HS-5 (cell line): ENCODE results near the gene UBAC2.
"Not testable (repeated sequence)": the region's sequence is repeated elsewhere in the genome, so short reads cannot be mapped to it uniquely, and the experiment has no call there.

Experiments used
- DNase-seq: peaks from one replicate; pipeline ENCODE4 v3.0.0-alpha.2; 2012; ENCODE audit warnings: low read depth

UBAC2 gene

DNA sequence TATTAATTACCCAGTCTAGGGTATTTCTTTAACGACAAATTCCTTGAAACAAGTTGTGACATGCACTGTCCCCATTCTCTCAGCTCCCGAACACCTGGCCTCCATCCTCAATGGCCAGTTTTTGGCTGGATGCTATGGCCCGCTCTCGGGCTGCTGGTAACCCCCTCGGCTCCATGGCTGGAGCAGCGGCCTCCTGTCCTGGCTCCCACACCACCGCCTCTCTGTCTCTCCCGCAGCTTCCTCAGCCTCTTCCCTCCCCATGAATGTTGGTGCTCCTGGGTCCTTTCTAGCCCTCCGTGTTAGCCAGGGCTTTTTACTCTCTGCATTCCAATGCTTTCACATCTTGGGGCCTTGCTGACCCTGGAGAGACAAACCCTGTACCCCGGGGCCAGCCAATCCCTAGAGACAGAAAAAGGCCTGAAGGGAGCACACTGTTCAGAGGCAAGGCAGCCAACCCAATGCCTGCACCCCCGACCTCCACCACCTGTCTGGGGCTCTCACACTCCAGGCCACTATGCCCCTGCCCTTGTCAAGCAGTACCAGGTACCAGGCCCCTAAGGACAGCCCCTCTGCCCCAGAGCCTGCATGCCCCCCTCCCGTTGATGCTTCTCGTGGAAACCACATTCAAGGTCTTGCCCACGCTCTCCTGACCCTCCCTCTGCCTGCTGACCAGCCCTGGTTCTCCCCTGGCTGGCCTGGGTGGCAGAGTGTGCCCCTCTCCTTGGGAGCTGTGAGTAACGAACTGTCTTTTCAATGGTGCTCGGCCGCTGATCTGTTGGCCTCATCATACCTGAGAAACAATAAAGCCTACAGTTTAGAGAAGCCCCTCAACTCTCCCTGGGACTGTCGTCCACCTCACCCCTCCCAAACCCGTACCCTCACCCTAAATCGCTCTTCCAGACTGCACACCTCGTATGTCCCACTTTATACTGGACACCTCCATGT, 193.4 kb downstream of the UBAC2 start:
- DNase-seq: no peak

DNA sequence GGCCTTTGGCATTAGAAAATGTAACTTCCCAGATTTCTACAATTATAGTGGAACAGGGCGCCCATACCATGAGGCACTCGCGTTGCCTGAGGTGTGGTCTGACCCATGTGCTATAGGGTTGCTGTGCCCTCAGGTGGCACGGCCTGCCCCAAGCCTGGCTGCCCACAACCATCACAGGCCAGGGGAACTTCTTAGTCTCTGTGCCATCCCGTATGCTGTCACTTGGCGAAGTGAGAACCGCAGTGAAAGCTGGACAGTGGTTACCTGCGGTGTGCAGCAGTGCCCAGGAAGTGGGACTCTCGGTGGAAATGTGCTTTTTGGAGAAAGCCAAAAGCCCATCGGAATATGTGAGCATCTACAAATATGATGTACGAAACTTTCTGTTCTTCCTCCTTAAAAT, 194.8 kb downstream of the UBAC2 start:
- no peak for DNase-seq

DNA sequence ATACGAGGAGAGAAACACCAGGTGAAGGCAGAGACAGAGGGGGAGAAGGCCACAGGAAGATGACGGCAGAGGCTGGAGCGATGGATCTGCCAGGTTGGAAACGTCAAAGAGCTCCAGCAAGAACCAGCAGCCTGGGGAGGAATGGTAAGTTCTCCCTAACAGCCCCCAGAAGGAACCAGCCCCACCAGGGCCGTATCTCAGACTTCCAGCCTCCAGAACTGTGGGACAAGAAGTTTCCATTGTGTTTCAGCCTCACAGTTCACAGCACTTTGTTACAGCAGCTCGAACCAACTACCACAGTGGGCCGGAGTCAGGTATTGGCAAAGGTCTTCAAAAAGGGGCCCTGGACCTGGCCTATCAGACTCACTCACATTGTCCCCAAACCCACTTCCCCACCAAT, 195.8 kb downstream of the UBAC2 start:
- DNase-seq: no peak

DNA sequence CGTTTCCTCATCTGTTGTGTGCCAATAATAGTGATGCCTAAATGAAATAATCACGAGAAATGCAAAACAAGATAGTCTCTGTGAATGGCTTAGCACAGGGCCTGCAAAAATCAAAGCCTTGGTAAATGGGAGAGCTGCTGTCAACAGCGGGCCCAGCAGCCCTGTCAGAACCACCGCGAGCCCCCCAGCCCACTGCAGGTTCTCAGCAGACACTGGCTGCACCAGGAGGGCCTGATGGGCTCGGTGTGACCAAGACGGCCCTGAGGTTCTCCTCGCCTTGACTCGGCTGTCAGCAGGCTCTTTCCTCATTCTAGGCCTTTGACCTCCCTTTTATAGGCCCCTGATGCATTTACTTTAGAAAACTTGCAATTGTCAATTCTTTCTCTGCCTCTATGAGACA, 197.4 kb downstream of the UBAC2 start:
- DNase-seq: no peak

DNA sequence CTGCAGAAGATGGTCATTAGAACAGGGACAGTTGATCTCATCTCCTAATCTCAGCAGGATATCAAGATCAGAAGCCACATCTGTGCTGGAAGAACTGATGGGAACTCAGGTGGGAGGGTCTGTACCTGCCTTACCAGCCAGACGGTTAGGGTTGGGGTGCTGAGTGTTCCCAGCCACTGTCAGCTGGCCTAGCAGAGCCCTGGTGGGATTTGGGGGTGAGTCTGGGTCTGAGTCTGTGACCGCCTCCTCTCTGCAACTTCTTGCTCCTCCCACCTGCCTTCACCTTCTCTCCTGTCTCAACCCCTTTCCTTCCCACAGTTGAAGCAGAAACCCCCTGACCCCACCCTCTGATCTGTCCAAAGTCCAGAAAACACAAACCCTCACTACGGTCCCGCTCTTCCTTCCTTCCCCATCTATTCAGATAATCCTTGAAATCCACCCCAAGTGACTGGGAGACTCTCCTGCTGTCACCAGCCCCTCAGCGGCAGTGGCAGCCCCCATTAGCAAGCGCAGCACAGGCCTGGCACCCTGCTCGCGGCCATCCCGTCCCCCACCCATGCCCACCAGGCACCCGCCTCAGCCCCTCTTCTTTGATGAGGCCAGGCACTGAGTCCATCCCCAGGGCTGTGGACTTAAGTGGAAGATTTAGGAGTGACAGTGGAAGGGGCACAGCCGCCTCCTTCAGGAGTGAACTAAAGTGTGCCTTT, 198.4 kb downstream of the UBAC2 start:
- no peak for DNase-seq

DNA sequence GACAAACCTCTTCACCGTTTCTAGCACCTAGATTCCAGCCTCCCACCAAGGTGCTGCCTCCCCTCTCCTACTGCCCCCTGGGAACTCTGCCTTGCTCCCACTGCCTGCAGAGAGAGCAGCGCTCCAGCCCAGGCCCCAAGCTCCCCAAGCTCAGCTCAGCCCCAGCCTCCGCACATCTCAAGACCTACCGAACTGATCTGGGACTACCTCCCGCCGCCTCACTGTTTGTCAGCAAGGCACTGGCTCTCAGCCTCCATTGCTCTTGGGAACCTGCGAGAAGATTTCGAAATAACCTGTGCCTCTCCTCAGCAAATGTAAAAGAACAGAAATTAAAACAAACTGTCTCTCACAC, 198.9 kb downstream of the UBAC2 start:
- no peak for DNase-seq

DNA sequence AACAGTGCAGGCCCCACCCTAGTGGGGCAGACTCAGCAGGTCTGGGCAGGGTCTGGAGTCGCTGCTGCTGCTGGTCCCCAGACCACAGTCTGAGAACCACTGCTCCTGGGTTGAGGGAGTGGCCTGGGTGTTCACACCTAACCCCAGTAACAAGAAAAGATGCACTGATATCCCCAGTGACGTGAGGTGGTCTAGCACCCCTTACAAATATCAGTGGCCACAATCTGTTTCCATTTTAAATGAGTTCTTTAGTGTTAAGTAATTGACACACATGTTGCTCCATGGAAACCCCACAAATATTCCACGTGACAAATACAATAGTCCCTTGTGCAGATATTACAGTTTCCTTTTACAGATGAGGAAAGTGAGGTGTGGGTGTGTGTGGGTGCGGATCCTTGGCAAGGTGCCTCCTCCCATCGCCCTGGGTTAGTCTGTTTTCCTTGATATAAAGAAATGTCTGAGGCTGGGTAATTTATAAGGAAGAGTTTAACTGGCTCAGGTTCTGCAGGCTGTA, 202.9 kb downstream of the UBAC2 start:
- no peak for DNase-seq

DNA sequence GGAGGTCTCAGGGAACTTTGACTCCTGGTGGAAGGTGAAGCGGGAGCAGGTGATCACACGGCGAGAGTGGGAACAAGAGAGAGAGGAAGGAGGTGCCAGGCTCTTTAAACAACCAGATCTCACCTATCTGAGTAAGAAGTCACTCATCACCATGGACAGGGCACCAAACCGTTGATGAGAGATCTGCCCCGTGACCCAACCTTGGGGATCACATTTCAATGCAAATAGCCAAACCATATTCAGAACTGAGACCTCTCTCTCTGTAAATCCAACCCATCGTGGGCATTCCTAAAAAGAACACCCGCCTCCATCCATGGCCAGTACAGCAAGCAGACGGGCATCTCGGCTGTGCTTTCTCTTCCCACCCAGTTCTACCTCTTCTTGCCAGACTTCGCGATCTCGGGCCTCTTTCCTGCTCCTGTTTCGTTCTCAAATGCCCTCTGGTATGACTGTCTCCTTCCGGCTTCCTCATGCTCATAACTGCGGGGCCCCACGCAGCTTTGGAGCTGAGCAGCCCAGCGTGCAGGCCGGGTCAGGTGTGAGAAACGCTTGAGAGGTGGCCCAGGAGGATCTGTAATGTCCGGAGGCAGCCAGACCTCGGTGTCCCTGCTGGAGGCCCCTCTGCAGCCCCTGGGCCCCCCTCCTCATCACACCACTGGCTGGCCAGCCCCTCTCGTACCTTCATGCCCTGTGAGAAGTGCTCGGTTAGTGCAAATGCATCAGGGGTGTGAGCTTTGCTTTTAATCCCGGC, 203.5 kb downstream of the UBAC2 start:
- DNase-seq: no peak

DNA sequence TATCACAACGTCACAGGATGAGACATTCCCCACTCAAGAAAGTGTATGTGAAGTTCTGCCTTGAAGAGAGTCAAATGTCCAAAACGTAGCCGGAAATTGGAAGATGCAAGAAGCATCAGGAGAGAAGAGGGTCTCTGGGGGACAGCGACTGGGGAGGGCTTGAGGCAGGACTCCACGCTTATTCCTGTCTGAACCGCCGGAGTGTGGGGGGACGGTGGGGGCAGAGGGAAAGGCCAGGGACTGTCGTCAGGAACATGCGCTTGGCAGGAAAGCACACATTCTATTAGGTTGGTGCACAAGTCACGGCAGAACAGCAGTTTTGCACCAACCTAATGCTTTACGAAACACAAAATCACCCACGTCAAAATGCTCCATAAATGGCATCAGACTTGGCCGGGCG, 205.3 kb downstream of the UBAC2 start:
- no peak for DNase-seq

DNA sequence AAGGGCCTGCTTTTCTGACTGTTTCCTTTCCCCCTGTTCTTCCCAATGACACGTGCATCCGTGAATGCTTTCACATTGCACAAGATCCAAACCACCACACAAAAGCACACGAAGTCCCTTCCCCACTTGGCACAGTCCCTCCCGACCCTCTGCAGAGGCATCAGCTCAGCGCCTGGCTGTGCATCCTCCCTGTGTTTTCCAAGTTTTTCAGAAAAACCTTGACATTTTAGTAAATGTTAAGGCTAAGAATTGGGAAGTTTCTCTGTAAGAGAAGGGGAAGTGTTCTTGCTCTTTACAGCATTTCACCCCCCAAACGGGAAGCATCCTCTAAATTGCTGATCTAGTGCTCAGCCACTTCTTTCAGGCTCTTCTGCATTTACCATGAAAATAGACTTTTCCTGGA, 206.1 kb downstream of the UBAC2 start:
- DNase-seq: no peak

DNA sequence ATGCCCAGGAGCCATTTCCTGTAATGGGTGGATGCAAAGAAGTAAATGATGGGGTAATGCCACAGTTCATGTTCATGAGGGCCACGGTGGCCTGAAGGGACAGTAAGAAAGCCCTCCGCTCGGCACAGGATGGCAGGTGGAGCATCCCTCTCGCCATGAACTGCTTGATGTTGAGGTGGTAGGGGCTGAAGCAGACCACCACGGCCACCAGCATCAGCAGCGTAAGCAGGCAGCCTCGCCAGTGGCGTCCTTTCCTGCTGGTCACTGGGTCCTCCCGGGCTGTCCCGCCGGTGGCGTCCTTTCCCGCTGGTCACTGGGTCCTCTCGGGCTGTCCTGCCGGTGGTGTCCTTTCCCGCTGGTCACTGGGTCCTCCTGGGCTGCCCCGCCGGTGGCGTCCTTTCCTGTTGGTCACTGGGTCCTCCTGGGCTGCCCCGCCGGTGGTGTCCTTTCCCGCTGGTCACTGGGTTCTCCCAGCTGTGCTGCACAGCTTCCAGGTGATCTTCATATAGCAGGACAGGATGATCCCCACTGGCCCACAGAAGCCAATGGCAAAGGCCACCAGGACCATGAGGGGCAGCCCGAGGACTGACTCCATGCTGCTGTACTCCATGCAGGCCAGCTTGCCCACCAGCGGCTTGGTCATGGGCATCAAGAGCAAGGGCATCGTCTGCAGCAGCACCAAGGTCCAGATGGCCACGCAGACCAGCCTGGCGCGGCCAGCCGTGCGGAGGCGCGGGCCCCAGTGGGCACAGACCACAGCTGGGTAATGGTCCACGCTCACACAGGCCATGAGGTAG, 207.4 kb downstream of the UBAC2 start:
- no peak for DNase-seq

DNA sequence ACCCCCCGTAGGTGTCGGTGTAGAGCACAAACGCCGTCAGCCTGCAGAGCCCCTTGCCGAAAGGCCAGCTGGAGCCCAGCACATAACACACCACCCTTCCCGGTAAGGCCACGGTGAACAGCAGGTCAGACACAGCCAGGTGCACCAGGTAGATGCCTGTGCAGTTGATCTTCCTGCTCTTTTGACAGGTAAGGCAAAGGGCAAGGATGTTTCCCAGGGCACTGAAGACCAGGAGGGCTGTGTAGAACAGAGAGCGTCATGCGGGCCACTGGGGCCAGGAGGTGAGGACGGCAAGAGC, 208.0 kb downstream of the UBAC2 start:
- no peak for DNase-seq

DNA sequence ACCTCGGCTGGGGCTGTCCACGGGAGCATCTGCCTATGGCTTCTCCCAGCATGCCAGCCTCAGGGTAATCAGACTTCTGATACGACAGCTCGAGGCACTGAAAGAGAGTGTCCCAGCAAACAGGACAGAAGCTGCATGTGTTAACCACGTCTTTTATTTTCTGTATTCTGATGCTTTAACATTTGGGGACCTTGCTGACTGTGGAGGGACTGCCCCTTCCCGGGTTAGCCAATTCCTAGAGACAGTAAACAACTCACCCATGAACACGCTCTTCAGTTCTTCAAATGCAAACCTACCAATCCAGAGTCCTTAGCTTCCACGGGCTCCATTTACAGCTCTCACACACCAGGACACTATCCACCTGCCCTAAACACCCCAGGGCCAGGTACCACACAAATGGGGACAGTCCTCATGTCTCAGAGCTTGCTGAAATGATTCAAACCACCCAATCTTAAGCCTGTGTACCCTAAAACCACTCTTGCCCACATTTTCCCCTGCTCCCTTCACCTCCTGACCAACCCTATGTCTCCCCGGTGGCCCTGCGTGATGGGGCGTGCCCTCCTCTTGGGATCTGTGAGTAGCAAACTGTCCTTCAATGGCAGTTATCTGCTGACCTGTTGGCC, 208.9 kb downstream of the UBAC2 start:
- not testable (repeated sequence) for DNase-seq

DNA sequence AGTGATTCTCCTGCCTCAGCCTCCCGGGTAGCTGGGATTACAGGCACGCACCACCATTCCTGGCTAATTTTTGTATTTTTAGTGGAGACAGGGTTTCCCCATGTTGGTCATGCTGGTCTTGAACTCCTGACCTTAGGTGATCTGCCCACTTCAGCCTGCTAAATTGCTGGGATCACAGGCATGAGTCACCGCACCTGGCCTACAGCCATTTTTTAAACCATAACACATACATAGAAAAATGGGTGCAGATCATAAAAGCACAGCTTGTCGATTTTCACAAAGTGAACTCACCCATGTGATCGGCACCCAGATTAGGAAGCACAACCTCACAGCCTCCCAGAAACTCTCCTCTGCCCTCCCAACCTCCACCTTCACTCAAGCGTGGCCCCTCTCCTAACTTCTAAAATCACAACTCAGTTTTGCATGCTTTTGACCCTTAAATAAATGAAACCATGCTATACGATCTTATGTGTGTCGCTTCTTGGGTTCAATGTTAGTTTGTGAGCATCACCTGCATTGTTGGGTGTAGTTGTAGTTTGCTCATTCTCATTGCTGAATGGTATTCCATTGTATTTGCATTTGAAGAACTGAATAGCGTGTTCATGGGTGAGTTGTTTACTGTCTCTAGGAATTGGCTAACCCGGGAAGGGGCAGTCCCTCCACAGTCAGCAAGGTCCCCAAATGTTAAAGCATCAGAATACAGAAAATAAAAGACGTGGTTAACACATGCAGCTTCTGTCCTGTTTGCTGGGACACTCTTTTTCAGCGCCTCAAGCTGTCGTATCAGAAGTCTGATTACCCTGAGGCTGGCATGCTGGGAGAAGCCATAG, 210.2 kb downstream of the UBAC2 start:
- DNase-seq: not testable (repeated sequence)

DNA sequence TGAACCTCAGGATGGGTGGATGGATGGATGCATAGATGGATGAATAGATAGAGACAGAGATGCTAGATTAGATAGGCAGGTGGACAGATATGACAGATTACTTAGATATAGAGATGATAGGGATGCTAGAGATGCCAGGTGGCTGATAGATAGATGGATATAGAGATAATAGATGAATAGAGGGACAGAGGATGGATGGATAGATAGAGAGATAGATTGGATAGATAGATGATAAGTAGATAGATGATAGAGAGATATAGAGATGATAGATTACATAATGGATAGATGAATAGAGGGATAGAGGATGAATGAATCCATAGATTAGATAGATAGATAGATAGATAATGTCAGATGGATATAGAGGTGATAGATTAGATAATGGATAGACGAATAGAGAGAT, 212.2 kb downstream of the UBAC2 start:
- DNase-seq: no peak

DNA sequence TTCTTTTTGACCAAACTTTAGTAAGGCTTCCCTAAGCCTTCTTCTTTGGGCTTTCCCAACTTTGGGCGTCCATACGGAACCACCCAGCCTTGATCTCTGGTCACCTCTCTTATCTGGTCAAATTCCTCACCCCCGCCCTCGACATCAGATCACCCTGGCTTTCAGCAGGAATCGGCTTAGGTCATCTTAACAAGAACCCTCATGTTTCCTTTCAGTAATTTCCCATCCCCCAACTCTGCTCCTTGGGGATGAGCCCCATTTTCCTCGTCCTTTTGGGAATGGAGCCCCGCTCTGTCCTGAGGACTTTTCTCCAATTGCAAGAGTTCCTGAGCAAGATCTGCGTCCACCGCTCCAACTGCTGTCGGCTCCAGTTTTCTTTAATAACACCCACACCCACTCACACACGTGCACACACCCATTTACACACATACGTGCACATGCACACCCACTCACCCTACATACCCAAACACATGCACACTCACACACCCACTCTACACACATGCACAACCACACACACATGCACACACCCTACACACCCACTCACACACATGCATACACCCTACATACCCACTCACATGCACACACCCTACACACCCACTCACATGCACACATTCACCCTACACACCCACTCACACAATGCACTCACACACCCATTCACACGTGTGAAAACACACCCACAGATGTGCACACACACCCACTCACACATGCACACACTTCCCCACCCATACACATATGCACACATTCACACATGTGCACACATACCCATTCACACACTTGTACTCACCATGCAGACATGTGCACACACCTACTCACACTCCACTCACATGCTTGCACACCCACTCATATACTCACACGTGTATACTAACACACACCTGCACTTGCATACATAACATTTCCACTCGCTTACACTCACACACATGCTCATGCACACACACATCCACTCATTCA, 213.7 kb downstream of the UBAC2 start:
- DNase-seq: no peak

DNA sequence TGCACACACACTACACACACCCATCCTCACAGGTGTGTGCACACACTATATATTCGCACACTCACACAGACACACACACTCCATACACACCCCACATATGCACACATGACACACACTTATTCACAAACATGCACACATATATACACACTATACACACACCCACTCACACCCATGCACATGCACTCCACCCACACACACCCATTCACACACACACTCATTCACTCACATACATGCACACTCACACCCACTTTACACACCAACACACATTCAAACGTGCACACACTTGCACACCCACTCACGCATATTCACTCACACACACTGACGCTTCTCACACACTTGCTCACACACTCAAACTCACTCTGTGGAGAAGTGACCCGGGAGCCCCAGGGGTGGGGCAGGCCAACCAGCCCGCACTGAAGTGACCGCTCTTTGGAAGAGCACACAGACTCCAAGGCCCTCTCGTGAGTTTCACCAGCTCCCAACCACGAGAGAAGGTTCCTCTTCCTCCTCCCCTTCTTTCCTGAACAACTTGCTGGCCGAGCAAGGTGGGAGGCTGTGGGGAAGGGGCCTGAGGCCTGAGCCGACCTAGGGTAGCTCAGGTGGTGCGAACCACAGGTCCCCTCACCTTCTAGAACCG, 214.5 kb downstream of the UBAC2 start:
- DNase-seq: no peak

DNA sequence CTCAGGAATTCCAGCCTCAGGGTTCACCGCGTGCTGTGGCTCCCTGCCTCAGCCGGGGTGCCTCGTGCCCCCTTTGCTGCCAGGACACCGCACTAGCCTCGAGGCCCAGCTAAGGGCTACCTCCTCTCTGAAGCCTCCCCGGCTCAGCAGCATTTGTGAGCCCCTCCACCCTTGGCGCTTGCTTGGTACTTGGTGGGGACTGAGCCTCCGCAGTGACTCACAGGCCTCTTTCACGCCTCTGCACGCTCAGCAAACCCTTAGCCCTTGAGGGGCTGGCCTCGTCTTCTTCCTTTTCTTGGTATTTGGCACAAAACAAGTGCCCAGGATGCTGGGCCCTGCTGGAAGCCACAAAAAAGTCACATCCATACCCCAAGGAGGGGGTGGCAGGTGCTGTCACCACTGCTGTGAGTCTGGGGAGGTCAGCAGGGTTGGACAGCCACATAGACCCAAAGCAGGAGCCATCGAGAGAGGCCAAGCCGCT, 215.2 kb downstream of the UBAC2 start:
- DNase-seq: no peak
